HG02610 (cell line): ENCODE results near the gene SPECC1.
"Not testable (repeated sequence)": the region's sequence is repeated elsewhere in the genome, so short reads cannot be mapped to it uniquely, and the experiment has no call there.

Experiments used
- ATAC-seq: cut with Tn5 transposase; IDR thresholded peaks from one replicate; pipeline ENCODE4 v1.9.1; 2021; ENCODE audit warnings: mild to moderate bottlenecking, moderate library complexity; ENCODE audit not compliant: unreplicated experiment

Gene SPECC1

DNA sequence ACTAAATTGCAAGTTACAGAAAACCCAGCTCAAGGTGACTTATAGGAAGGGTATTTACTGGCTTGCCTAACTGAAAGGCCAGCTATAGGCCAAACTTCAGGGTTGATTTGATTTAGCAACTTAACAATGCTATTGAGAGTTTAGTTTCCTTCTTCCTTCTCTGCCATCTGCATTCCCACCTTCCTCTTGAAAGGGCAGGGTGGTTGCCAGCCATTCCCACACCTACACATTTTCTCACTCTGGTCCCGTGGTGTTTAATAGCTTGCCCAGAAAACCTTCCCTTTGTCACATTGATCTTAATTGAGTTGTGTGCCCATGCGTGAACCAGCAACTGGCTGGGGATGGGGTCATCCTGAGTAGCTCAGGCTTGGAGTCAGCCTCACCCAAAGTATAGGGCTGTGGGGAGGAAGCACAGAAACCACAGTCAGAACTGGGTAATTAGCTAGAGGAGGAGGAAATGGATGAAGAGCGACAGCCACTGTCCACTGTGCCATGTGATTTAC lies 194.7 kb downstream of the SPECC1 start:
- no peak for ATAC-seq

DNA sequence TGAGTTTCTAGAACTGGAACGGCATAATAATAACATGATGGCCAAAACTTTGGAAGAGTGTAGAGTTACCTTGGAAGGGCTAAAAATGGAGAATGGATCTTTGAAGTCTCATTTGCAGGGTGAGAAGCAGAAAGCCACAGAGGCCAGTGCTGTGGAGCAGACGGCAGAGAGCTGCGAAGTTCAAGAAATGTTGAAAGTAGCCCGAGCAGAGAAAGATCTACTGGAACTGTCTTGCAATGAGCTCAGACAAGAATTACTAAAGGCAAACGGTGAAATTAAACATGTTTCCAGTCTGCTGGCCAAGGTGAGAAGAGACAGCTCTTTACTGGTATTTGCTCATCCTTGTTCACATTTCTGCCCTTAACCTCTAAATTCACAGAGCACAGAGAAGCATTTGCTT lies 196.4 kb downstream of the SPECC1 start:
- ATAC-seq = no peak

DNA sequence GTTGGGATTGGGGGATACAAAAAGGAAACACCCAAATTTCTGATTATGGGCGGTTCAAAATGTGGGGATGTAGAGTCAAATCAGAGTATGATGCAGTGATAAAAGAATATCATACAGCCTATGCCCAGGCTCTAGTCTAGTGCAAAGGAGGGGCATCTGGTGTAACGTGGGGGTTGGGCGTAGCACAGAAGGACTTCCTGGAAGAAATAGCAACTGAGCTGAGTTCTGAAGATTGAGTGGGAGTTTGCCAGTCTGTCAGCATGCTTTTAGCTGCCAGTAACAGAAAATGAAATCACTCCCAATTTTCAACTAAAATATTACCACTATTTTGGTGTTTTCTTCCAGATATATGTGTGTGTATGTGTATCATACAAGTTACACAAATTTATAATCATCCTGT lies 196.9 kb downstream of the SPECC1 start:
- no peak for ATAC-seq

DNA sequence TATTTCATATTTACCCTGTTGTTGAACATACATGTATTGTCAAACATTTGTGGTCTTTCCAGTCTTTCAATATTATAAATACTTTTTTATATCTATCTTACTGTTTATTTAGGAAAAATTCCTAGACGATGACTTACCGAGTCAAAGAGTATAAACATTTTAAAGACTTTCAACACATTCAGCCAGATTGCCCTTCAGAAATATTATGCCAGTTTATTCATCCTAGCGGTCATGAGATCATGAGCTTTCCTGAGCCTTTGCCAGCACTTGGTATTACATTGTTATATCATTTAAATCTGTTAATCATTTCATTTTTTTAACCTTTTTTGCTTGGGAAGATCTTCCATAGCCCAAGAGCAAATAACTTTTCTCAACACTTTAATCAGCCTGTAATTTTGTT lies 197.4 kb downstream of the SPECC1 start:
- no peak for ATAC-seq

DNA sequence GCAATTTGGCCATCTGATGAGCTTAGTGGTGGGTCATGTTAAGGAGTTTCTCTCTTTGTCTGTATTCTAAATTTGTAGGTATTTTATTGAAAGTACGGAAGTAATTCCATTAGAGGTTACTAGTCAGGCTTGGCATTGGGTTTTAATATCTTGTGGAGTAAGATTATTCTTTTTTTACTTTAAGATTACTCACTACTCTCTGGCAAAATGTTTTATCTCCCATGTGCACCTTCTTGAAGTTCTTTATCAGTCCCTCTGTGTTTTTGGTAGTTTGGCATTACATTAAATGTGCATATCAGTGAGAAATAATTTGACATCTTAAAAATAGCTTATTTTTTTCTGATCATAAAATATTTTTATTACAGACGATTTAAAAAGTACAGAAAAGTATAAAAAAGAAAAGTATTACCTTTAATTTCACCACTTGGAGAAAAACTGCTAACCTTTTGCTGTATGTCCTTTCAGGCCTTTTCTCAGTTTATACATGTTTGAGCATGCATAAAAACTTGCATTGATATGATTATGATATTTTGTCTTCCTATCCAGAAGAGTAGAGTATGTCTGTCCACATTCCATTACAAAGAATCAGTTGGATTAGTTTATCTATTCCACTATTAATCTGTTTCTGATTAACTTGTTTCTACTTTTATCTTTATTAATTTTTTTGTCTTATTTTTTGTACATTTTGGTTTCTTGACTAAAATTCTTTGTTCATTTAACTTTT lies 198.3 kb downstream of the SPECC1 start:
- ATAC-seq = no peak

DNA sequence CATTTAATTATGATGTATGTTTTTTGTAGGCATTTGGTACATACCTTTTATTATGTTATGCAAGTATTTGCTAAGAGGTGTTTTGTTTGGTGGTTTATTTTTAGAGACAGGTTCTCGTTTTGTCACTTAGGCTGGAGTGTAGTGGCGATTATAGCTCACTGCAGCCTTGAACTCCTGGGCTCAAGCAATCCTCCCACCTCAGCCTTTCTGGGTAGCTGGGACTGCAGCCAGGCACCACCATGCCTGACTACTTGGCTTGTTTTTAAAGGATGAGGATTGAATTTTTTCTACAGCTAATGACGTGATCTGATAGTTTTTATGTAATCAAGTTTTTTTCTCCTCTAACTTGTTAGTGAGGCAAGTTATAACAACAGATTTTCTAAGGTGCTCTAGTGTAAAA lies 199.6 kb downstream of the SPECC1 start:
- no peak for ATAC-seq

DNA sequence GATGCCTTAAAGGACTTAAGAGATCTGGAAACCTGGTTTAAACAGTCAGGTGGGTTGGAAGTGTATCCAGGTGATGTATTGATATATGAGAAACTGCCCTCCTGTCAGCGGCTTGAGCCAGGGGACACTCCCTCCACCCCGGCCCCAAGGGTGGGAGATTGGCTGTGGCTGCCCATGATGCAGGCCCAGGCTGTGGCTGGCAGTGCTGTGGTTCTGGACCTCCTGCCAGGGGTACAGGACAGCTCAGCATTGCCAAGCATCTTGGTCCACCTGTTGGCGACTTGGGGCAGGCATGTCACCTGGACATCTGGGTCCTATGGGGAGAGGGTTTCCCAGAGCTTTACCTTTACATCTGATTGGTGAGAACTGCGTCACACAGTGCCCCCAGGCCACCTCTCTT lies 201.0 kb downstream of the SPECC1 start:
- ATAC-seq = no peak

DNA sequence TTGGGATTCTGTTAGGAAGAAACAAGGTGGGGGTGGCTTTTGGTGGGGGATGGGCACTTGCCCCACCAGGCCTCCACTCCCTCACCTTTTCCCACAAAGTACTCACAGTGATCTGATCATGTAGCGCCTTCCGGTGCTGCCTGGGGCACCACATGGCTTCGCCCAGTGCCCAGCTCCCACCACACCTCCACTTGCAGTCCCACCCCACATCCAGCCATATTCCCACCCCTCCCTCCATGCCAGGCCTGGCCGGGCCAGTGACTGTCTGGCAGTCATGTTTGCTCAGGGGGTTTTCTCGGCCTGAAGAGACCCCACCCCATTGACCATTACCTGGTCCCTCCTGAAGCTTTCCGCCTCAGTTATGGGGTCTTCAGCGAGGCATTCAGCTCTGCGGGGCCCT lies 201.5 kb downstream of the SPECC1 start:
- no peak for ATAC-seq

DNA sequence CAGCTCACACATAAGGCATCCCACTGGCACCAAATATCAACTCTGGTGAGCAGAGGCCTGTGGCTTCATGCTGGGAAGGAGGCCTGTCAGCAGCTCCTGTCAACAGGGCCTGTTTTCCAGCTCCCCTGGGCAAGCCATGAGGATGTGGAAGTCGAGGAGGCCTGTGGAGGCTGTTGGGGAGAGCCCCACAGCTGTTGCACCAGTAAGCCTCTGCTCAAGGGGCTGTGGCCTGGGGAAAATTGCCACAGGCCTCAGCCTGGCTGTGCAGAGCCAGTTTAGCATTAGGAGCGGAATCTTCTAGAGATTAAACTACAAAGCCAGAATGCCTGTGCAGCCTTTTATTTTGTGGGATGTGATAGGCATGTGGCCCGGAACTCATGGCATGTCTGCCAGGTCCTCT lies 202.1 kb downstream of the SPECC1 start:
- no peak for ATAC-seq

DNA sequence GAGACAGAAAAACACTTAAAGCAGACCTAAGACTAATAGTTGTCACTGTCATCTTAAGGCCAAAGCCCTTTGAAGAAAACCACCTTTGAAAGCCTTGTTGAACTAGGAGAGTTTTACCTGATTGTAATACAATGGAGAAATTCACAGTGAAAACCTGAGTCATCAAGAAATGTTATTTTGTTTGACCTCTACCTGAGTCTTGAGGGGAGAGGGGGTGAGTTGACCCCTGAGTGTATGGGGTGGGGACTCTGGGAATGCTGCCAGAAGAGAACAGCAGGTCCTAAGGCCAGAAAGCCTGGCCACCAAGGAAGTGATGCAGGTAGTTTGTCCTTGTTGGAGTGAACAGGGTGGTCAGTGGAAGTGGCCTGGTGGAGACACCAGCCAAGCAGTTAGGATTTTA lies 204.3 kb downstream of the SPECC1 start:
- no peak for ATAC-seq

DNA sequence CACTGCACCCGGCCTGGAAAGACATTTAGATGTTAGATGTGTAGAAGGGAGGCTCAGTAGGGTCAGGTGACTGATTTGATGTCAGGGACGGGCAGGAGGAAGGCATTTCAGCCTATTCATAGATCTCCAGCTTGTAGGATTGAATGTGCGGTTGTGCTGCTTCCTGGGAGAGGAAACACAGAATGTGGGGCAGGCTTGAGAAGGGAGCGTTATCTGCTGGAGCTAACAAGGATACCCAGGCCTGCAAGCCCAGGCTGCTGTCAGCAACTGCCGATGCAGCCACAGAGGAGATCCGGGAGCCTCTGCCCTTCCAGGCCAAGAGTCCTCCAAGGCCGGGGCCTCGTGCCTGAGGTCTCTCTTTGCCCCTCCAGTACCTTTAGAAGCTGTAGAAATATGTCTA lies 205.6 kb downstream of the SPECC1 start:
- no peak for ATAC-seq

DNA sequence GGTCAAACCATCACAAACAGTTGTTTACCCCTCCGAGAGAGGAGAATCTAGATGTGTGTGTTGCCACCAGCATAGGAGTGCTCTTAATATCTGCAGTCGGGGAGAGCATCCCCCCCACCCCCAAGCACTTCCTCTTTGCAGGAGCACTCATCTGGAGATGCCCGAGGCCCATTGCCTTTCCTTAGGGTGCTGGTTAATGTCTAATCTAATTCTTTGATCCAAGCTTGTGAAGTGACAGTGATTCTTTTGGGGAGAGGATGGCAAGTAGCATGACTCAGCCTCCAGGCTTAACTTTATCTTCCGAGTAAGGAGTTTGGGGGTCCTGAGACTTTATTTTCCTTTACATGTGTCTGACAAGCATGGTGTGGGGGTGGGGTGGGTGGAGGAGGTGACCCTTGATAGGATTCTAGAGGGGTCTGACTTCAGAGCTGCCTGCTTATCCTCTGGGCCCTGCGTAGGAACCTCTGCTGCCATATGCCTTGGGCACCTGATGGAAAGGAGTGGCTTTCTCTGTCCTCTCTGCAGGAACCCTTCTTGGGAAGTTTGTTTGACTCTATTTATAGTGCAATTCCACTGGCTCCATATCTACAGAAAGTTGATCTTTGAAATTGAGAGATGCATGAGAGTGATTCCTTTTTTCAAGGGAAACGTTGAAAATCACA lies 207.1 kb downstream of the SPECC1 start:
- no peak for ATAC-seq

DNA sequence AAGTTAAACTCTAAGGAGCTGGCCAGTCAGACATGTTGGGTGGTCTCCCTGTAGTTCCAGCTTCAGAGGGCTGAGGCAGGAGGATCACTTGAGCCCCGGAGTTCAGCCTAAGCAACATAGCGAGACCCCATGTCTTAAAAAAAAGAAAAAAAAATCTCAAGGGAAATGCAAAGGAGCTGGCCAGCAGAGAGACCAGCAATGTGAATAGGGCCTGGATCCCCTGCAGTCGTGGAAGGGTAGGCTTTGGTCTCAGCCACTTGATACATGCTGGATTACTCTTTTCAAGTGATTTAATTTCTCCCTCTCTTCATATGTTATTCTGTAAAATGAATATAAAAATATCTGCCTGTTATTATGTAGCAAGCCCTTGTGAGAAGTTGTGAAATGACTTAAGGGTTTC lies 207.7 kb downstream of the SPECC1 start:
- ATAC-seq = no peak

DNA sequence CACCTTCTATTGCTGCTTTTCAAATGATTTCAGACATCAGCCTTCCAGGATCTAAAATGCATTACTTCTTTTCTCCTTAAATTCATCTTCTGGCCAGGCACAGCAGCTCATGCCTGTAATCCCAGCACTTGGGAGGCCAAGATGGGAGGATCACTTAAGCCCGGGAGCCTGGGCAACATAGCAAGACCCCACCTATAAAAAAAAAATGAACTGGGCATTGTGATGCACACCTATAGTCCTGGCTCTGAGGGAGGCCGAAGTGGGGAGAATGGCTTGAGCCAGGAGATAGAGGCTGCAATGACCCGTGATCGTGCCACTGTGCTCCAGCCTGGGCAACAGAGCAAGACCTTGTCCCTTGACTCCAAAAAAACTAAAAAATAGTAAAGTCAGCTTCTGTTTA lies 208.5 kb downstream of the SPECC1 start:
- no peak for ATAC-seq

DNA sequence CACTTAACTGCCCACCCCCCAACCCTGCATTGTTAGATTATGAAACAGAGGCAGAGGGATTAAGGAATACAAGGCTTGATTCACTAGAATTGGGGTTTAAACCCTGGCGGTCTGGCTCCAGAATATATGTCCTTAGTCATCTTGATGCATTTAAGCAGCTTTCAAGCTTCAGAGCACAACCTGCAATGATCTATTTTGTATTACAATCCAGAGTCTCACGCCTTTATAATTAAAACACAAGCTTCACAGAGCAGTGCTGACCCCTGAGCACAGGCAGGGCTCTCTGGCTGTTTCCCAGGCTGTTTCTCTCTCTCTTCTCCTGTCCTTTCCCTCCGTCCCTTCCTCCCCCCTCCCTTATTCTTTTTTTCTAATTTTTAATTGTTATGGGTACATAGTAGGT lies 209.1 kb downstream of the SPECC1 start:
- ATAC-seq = no peak

DNA sequence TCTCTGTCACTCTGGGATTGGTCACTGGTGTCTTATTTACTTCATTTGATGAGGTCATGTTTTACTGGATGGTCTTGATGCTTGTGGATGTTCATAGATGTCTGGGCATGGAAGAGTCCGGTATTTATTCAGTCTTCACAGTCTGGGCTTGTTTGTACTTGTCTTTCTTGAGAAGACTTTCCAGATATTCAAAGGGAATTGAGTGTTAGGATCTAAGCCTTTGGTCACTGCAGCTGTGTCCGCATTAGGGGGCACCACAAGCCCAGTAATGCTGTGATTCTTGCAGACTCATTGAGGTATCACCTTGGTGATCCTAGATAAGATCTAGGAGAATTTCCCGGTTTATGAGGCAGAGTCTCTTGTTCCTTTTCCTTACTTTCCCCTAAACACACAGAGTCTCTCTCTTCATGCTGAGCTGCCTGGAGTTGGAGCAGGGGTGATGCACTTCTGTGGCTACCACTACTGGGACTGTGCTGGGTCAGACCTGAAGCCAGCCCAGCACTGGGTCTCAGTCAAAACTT lies 214.7 kb downstream of the SPECC1 start:
- ATAC-seq = no peak

DNA sequence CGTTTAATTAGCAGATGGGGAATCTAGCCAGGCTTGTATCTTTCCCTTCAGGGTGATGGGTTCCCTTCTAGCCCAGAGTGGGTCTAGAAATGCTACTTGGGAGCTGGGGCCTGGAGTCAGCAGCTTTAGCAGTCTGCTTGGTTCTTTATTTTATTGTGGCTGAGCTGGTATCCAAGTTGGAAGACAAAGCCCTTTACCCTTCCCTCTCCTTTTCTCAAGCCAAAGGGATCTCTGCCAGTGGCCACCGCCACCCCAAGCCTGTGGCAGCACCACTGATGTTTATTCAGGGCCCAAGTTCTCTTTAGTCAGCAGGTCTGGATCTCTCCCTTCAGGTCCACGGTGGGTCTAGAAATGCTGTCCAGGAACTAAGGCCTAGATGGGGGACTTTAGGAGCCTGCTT lies 215.2 kb downstream of the SPECC1 start:
- ATAC-seq = no peak

DNA sequence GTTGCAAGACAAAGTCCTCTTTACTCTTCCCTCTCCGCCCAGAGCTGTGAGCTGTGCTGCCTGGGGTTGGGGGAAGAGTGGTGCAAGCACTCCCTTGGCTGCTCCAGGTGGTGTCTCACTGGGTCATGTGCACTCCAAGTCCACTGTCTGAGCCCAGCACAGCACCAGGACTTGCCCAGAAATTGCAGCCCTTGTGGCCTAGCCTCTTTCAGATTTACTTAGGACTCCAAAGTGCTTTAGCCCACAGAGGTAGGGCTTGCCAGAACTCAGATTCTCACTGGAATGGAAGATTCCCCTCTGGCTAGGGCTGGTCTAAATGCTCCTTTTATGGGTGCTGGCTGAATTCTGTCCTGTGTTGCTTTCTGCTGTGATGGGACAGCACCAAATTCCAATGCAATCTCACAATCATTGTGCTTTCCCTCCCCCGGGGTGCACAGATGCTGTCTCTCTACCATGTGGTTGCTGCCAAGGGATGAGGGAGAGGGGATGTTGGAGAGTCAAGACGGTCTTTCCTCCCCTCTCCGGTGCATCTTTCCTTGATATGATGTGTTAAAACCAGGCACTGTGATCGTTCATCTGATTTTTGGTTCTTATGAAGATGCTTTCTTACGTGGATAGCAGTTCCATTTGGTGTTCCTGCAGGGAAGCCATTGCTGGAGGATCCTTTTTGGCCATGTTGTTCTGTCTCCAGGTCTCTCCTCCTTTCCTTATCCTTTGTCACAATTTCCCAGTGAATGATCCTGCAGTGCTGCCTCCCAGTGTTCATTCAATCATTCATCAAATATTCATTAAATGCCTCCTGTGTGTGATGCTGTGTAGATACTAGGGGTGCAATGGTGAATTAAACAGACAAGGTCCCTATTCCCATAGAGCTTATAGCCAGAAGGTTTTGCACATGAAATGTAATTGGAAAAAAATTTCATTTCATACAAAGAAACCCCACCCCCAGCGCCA lies 216.3 kb downstream of the SPECC1 start:
- no peak for ATAC-seq

DNA sequence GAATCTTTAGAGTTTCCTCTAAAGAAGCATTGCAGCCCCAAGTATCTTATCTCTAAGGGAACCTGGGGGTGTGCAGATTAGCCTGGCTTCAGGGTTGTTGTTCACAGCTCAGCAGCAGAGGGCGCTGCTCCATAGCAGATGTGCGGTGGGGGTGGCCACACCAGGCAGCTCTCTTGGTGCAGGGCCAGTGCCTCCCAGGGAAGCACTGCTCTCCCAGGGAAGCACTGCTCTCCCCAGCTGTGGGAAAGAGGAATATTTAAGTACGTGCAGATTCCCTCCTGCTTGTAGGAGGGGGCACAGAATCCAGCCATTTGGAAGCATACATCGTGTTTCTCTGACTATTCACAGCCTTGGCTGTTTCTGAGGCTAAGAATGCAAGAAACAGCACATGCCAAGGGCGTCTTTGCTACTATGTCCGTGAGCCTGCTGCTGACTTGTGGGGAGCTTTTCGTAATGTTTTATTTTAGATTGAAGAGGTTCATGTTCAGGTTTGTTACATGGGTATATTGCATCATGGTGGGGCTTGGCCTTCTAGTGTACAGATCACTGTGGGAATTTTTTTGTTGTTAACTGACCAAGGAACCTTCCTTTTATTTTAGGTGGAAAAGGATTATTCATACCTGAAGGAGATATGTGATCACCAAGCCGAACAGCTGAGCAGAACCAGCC lies 217.8 kb downstream of the SPECC1 start:
- ATAC-seq = no peak

DNA sequence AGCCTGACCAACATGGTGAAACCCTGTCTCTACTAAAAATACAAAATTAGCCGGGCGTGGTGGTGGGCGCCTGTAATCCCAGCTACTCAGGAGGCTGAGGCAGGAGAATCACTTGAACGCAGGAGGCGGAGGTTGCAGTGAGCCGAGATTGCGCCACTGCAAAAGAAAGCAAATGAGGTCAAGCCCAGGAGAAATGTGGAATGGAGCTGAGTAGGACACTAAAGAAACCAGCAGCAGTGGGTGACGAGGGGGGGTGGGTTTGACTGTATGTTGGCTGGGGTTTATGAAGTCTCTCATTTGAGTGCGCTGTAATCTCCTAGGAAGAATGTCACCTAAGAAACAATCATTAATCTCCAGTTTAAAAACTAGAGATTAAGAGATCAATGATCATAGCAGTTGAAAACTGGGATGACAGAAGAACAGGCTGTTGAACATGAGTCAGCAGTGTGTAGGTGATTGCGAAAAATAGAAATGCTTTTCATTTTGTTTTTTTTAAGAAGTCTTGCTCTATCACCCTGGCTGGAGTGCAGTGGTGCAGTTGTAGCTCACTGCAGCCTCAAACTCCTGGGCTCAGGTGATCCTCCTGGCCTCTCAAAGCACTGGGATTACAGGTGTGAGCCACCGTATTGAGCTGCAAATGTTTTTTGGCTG lies 218.7 kb downstream of the SPECC1 start:
- ATAC-seq = not testable (repeated sequence)
